ENCODE results near the gene ZNF619. TPM values are rescaled to one million over a fixed set of nuclear protein-coding genes. Genes with fewer than 3 reads are reported as not detected.
"Not testable (repeated sequence)": the region's sequence is repeated elsewhere in the genome, so short reads cannot be mapped to it uniquely, and the experiment has no call there.

The ZNF619 gene
- total RNA-seq, 1 donor: 5.2 TPM

DNA sequence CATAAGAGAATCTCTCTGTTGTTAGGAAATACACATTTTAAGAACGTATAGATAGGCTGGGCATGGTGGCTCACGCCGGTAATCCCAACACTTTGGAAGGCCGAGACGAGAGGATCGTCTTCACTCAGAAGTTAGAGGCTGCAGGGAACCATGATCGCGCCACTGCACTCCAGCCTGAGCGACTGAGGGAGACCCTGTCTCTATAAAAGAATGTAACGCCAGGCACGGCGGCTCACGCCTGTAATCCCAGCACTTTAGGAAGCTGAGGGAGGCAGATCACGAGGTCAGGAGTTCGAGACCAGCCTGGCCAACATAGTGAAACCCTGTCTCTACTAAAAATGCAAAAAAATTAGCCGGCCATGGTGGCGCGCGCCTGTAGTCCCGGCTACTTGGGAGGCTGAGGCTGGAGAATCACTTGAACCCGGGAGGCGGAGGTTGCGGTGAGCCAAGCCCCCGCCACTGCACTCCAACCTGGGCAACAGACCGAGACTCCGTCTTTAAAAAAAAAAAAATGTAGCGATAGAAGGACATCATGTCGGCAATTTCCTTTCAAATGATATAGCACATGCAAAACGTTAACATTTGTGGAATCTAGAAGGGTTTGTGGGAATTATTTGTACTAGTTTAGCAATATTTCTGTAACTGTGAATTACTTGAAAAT is 20.5 kb upstream of the ZNF619 start:
- peak overlapping the region; percentile 86 for H3K4me3 ChIP-seq (ENCODE audit: low read depth, low read length)
- TF ChIP-seq, protein P1, sequence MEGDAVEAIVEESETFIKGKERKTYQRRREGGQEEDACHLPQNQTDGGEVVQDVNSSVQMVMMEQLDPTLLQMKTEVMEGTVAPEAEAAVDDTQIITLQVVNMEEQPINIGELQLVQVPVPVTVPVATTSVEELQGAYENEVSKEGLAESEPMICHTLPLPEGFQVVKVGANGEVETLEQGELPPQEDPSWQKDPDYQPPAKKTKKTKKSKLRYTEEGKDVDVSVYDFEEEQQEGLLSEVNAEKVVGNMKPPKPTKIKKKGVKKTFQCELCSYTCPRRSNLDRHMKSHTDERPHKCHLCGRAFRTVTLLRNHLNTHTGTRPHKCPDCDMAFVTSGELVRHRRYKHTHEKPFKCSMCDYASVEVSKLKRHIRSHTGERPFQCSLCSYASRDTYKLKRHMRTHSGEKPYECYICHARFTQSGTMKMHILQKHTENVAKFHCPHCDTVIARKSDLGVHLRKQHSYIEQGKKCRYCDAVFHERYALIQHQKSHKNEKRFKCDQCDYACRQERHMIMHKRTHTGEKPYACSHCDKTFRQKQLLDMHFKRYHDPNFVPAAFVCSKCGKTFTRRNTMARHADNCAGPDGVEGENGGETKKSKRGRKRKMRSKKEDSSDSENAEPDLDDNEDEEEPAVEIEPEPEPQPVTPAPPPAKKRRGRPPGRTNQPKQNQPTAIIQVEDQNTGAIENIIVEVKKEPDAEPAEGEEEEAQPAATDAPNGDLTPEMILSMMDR (IDR thresholded peaks at IDR 0.05; ENCODE audit: insufficient read depth, low read depth, low read length): no peak
- no peak for DNase-seq (ENCODE audit: low read depth)

DNA sequence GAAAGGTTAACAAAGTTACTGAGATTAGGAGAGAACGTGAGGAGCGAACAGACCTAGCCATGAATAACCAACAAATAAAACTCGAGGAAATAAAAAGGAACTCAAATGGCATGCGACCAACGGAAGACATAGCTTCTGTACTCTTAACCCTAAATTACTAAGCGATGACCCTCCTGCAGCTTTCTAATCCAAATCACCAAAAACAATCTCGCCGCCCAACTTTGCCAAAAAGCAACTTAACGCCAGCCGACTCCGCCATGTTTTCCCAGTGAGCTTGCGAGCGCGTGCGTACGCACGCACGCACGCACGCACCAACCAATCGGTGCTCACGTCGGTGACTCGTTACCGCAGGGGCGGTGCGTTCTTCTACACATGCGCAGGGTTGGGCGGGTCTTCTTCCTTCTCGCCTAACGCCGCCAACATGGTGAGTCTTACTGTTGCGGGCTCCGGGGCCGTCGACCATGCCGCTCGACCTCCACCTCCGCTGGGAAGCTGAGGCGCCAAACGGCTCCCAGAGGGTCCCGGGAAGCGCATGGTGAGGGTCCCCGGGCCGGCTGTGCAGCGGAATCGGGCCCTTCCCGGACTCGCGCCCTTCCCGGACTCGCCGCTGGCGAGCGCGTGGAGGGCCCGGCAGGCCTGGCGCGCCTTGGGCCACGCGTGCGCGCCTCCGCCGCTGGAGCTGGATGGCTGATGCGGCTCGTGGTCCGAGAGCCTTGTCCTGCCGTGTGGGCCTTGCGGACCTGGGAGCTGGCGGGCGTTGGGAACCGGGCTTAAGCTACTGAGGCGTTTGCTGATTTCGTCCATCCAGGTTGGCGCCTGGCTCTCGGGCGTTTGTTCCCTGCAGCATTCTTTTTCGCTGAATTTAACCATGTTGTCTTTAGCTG is 19.7 kb upstream of the ZNF619 start, which contains the start of gene RPL14:
RPL14 (plus strand) TSS at position 400 of the 884 bp plus-strand sequence; CDS start at position 533, 133 bp downstream.
- TF ChIP-seq, protein P1 (IDR thresholded peaks at IDR 0.05; ENCODE audit: insufficient read depth, low read depth, low read length): no peak
- DNase-seq (ENCODE audit: low read depth): peak; percentile 96
- H3K4me3 ChIP-seq (ENCODE audit: low read depth, low read length): peak within 1 kb of the TSS; percentile 86

DNA sequence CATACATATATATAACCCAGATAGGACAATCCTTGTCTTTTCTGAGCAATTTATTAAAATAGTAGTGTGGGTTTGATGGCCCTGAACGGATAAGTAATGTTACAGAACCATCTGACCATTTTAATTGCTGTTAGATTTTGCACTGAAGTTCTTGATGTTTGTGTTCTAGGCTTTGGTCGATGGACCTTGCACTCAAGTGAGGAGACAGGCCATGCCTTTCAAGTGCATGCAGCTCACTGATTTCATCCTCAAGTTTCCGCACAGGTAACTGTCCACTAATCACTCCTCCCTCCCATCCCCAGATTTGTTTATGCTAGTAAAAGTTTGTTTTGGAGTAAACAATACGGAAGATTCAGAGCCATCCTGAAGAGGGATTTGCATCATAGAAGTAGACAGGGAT is 18.4 kb upstream of the ZNF619 start:
- DNase-seq (ENCODE audit: low read depth): no peak
- peak overlapping the region; percentile 86 for H3K4me3 ChIP-seq (ENCODE audit: low read depth, low read length)
- TF ChIP-seq, protein P1 (IDR thresholded peaks at IDR 0.05; ENCODE audit: insufficient read depth, low read depth, low read length): no peak

DNA sequence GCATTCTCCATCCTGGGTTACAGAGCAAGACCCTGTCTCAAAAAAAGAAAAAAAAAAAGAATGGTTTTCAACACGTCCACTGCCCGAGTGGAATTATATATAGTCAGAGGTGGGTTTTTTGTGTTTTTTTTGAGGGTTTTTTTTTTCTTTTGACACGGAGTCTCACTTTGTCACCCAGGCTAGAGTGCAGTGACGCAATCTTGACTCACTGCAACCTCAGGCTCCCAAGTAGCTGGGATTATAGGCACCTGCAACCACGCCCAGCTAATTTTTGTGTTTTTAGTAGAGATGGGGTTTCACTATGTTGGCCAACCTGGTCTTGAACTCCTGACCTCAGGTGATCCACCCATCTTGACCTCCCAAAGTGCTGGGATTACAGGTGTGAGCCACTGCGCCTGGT is 16.4 kb upstream of the ZNF619 start:
- DNase-seq (ENCODE audit: low read depth); H3K4me3 ChIP-seq (ENCODE audit: low read depth, low read length): not testable (repeated sequence)

DNA sequence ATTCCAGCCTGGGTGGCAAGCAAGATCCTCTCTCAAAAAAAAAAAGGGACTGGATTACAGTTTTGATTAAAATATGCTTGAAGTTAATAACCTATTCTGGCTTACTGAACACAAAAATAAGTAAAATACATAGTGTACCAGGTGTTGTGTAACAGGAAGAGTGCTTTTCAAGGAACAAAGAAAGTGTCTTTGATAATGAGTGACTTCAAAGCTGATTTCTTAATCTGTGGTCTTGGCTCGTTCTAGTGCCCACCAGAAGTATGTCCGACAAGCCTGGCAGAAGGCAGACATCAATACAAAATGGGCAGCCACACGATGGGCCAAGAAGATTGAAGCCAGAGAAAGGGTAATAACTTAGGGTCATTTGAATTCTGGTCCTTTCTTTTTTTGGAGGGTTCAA is 15.8 kb upstream of the ZNF619 start:
- DNase-seq (ENCODE audit: low read depth): no peak
- TF ChIP-seq, protein P1 (IDR thresholded peaks at IDR 0.05; ENCODE audit: insufficient read depth, low read depth, low read length): no peak

DNA sequence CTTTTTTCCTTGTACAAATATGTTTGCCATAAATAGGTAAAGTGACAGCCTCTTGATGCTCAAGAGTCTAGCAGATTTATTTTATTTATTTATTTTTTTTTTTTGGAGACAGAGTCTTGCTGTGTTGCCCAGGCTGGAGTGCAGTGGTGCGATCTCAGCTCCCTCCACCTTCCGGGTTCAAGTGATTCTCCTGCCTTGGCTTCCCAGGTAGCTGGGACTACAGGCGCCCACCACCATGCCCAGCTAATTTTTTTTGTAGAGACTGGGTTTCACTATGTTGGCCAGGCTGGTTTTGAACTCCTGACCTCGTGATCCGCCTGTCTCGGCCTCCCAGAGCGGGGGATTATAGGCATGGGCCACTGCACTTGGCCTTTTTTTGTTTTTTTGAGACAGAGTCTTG is 14.1 kb upstream of the ZNF619 start:
- not testable (repeated sequence) for H3K4me3 ChIP-seq (ENCODE audit: low read depth, low read length); DNase-seq (ENCODE audit: low read depth)

More for the DNA sequence above, 15.8 kb upstream of the ZNF619 start:
- no peak overlapping the region for H3K4me3 ChIP-seq (ENCODE audit: low read depth, low read length)

DNA sequence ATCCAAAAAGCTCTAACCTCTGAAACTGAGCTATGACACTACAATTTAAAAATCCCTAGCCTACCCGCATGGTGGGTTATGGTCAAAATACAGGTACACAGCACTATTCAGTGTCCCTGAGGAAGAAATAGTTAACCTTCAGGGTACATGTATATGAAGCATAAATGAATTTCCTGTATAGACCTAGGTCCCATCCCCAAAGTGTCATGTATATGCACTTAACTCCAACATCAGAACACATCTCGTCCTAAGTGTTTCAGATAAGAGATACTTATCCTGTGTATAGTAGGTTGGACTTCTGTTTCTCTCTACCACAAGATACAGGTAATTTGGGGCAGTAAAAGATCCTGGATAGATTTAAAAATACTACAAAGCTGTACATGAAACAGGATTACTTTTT is 13.3 kb upstream of the ZNF619 start:
- no peak for DNase-seq (ENCODE audit: low read depth)
- TF ChIP-seq, protein P1 (IDR thresholded peaks at IDR 0.05; ENCODE audit: insufficient read depth, low read depth, low read length): no peak
- H3K4me3 ChIP-seq (ENCODE audit: low read depth, low read length): no peak overlapping the region
